22Rv1 (cell line): ENCODE data around the gene NEURL1B.

Experiments
- CTCF ChIP-seq: fragments of 450-650 bp; IDR thresholded peaks from 2 replicates; pipeline ENCODE4 v1.5.1; 2017; ENCODE audit warnings: mild to moderate bottlenecking
- ZFX ChIP-seq: fragments of 450-650 bp; IDR thresholded peaks from 2 replicates; pipeline ENCODE4 v1.6.1; 2017; ENCODE audit warnings: antibody characterized with exemption, borderline replicate concordance

DNA sequence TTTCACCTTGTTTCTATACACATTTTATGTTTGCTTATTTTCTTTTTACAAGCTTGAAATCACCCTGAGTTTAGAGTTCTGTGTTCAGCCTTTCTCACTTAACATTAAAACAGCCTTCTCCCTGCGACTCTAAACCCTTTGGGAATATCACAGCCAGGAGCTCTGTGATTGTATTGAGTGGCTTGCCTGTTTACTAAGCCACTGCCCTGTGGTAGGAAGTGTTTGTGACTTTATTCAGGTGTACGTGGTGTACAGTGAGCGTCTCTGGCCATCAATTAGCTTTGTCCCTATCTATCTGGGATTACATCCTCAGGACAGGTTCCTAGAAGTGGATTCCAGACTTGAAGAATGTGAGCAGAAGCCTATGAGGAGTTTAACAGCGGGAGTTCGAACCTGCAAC, 11.0 kb upstream of the NEURL1B start:
- TF ChIP-seq CTCF (no peak), ZFX (no peak)
